Bronchial epithelial cell (primary cell): ENCODE measurements around the gene NEK8. TPM values are rescaled to one million over a fixed set of nuclear protein-coding genes. Genes with fewer than 3 reads are reported as not detected.
"Not testable (repeated sequence)": the region's sequence is repeated elsewhere in the genome, so short reads cannot be mapped to it uniquely, and the experiment has no call there.

Experiments used
- DNase-seq: peaks from one replicate; pipeline ENCODE4 v3.0.0-alpha.2; 2010; ENCODE audit warnings: low read depth
- FAIRE-seq: peaks from 2 replicates; lab custom pipeline; 2011; peaks lifted over from hg19 to GRCh38; lab: Jason Lieb, UNC
- H3K27me3 ChIP-seq: 2 replicates; pipeline ENCODE4 v1.5.1; 2011; ENCODE audit warnings: low read length; ENCODE audit not compliant: control insufficient read depth, insufficient read depth
- H3K36me3 ChIP-seq: 2 replicates; pipeline ENCODE4 v1.5.1; 2011; ENCODE audit warnings: low read length; ENCODE audit not compliant: control insufficient read depth, insufficient read depth
- H3K4me3 ChIP-seq: 2 replicates; pipeline ENCODE4 v1.5.1; 2011; ENCODE audit warnings: mild to moderate bottlenecking, low read depth, low read length, control low read depth
- total RNA-seq: library from RNA; depleted of rRNA; stranded (reverse); fragments of >200 nt; gene quantifications from 2 replicates; pipeline ENCODE4 v1.2.1, GENCODE V29; 2014
- TF ChIP-seq, protein P1 (sequence below): IDR thresholded peaks from 2 replicates; pipeline ENCODE4 v1.5.1; 2011; ENCODE audit warnings: mild to moderate bottlenecking, moderate library complexity, low read length, control low read depth, inconsistent platforms; ENCODE audit not compliant: insufficient read depth, severe bottlenecking

The NEK8 gene
- total RNA-seq, 1 donor from 2014 or later, result 3.2 TPM

DNA sequence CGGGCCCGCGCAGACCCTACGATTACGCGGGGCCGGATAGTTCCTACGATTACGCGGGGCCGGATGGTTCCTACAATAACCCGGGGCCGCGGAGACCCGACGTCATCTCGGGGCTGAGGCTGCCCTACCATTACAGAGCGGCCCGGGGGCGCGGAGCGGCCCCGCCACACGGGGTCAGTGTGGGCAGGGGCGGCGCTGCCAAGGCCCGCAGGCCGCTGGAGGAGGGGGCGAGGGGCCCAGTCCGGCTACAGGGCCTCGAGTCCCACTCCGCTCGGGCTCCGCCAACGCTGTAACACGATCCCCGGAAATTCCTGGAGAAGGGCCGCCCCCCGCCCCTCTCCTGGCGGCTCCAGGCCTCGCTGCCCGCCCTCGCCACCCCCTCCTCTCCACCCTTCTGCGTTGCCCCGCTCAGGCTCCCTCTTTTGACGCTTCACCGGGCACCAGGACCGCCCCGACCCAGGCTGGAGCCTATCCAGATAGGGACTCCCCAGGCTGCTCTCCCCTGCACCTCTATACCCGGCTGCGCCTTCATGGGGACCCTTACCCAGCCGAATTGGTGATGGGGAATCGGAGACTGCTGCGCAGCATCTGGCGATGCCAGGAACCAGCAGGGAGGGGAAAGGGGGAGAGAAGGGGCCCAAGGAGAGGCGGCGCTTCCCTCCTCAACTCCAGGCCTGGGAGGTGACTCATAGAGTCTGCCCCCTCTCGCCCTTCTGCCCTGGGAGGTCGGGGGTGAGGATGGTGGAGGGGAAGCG lies 10.8 kb upstream of the NEK8 start, which contains the start of gene RAB34:
Gene RAB34 (minus strand): TSS at position 291 of the 755 bp plus-strand sequence. CDS start 602 bp downstream, outside the sequence.
- DNase-seq, result peak; percentile 61

DNA sequence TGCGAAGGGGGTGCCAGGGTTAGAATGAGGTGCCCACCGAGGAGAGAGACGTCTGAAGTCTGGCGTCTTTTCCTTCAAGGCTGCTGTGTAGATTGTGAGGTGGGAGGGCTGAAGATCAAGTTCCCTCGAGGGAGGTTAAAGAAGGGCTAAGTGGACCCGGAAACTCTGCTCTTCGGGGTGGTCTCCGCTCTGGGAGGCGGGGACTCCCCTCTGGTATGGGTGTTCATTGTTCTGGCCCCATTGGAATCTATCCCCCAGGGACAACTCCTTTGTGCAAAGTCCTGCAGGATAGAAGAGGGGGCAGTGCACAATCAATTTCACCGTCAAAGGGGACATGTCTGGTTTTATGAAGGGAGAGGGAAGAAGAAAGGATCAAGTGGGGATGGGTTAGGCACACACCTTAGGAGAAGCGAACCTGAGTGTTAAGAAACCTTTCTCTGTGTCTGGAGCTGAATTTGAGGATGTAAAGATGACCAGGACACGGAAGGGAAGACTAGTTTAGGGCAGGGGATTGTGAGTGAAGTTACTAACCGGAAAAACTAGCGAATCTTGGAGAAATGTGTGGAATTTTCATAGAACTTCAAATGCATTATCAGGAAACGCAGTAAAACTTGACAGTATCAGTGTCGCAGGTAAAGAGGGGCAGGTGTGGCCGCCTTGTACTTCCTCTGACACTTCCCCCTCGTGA lies 10.1 kb upstream of the NEK8 start:
- no peak for FAIRE-seq
- TF ChIP-seq, protein P1, sequence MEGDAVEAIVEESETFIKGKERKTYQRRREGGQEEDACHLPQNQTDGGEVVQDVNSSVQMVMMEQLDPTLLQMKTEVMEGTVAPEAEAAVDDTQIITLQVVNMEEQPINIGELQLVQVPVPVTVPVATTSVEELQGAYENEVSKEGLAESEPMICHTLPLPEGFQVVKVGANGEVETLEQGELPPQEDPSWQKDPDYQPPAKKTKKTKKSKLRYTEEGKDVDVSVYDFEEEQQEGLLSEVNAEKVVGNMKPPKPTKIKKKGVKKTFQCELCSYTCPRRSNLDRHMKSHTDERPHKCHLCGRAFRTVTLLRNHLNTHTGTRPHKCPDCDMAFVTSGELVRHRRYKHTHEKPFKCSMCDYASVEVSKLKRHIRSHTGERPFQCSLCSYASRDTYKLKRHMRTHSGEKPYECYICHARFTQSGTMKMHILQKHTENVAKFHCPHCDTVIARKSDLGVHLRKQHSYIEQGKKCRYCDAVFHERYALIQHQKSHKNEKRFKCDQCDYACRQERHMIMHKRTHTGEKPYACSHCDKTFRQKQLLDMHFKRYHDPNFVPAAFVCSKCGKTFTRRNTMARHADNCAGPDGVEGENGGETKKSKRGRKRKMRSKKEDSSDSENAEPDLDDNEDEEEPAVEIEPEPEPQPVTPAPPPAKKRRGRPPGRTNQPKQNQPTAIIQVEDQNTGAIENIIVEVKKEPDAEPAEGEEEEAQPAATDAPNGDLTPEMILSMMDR, result no peak
- DNase-seq, result no peak
- Histone ChIP-seq H3K27me3 (no peaks in the 10 kb centered on the region), H3K4me3 (peak overlapping the region; percentile 63), H3K36me3 (peaks cover 25% of the 10 kb centered on the region)

More for the DNA sequence above, 10.8 kb upstream of the NEK8 start, which contains the start of gene RAB34:
- Histone ChIP-seq H3K27me3 (no peaks in the 10 kb centered on the region), H3K36me3 (peaks cover 19% of the 10 kb centered on the region), H3K4me3 (peak within 1 kb of the TSS; percentile 63)
- no peak for FAIRE-seq
- TF ChIP-seq, protein P1, result peak; percentile 49

DNA sequence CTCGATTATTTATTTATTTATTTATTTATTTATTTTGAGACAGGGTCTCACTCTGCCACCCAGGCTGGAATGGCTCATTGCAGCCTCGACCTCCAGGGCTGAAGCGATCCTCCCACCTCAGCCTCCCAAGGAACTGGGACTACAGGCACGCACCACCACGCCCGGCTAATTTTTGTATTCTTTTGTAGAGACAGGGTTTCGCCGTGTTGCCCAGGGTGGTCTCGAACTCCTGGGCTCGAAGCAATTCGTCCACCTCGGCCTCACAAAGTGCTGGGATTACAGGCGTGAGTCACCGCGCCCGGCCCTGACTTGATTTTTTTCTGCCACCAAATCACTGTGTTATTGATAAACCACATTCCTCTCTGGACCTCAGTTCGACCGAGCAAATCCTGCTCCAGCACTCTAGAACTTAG lies 9.6 kb upstream of the NEK8 start:
- FAIRE-seq, result no peak
- Histone ChIP-seq H3K36me3 (peaks cover 26% of the 10 kb centered on the region), H3K4me3 (peak overlapping the region; percentile 11), H3K27me3 (no peaks in the 10 kb centered on the region)
- DNase-seq, result no peak
- TF ChIP-seq, protein P1, result no peak

DNA sequence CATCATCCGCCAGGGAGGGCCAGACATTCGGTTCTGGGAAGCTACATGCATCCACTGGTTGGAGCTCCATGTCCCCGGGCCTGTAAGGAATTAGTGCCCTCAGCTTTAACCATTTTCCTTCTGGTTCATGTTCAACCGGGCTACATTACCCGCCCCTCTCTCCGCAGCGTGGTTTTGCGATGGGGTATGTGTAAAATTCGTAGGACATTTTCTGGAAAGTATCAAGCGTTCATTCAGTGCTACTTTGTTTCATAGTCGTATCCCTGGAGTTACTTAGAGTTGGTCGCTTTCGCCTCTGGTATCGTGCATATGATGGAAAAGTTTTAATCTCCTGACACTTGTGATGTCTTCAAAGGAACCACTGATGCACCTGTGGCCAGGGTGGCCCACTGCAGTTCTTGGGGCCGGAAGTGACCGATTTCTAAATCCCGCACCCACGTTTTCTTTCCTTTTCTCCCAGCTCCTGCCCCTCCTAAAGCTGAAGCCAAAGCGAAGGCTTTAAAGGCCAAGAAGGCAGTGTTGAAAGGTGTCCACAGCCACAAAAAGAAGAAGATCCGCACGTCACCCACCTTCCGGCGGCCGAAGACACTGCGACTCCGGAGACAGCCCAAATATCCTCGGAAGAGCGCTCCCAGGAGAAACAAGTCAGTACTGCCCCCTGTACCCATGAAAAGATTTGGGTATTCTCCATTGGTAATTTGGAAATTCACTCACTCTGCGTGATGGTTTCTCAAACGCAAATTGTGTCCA lies 8.2 kb upstream of the NEK8 start:
- no peak for DNase-seq
- peaks cover 23% of the 10 kb centered on the region for H3K36me3 ChIP-seq
- FAIRE-seq, result no peak
- H3K27me3 ChIP-seq, result no peaks in the 10 kb centered on the region
- TF ChIP-seq, protein P1, result peak; percentile 5
- H3K4me3 ChIP-seq, result peak overlapping the region; percentile 78

DNA sequence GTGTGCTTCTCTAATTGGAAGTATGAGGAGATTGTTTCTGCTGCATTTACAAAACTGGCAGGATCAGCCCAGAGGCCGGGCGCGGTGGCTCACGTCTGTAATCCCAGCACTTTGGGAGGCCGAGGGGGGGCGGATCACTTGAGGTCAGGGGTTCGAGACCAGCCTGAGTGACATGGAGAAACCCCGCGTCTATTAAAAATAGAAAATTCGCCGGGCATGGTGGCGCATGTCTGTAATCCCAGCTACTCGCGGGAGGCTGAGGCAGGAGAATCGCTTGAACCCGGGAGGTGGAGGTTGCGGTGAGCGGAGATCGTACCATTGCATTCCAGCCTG lies 7.6 kb upstream of the NEK8 start:
- H3K36me3 ChIP-seq, result peaks cover 23% of the 10 kb centered on the region
- not testable (repeated sequence) for DNase-seq, FAIRE-seq, H3K27me3 ChIP-seq
- peak overlapping the region; percentile 78 for H3K4me3 ChIP-seq
